ENCODE results near the gene BBS9. TPM values are rescaled to one million over a fixed set of nuclear protein-coding genes. Genes with fewer than 3 reads are reported as not detected.

Gene BBS9
- total and polyA plus RNA-seq, 11 donors, result 7.4 to 29.3 (median 11.3) TPM

GRCh38 chr7:33101906-33102305 is 27.5 kb upstream of the BBS9 start:
- 80 to 90% (median 89%) methylated on average over 3 of the region's 3 CpGs for WGBS, 4 donors
- H3K27ac ChIP-seq, result no peak overlapping the region
- H3K4me3 ChIP-seq, result no peak overlapping the region
- DNase-seq (no peak), ATAC-seq (no peak)
- H3K27me3 ChIP-seq, result no peaks in the 10 kb centered on the region
- TF ChIP-seq POLR2A (IDR thresholded peaks at IDR 0.05), result no peak
- no peak for TF ChIP-seq CTCF (IDR thresholded peaks at IDR 0.05)
- no peaks in the 10 kb centered on the region for H3K9me3 ChIP-seq
- H3K36me3 ChIP-seq, result peaks cover 0 to 67% (median 54%) of the 10 kb centered on the region in 9 donors
- intact Hi-C loops (cut with DNase I), result loop anchor here in 4 of 10 donors (5.0 to 10.0 kb wide), 4 partner anchors 40 to 337 kb away; partner anchors contain the start of gene NT5C3A (in 1 of the 4)
- peaks cover 0 to 44% (median 16%) of the 10 kb centered on the region in 12 donors for H3K4me1 ChIP-seq

- intact Hi-C loops (cut with DNase I), result loop anchor here in 7 of 10 donors (2.0 to 10.0 kb wide), 11 partner anchors 45 to 343 kb away; partner anchors contain the start of genes NT5C3A (in 3 of the 7), FKBP9 (in 1 of the 7) and KBTBD2 (in 1 of the 7)
- Histone ChIP-seq H3K27ac (peak overlapping the region in 7 of 12 donors; percentile 8 to 91 (median 85)), H3K4me3 (peak overlapping the region in 11 of 12 donors; percentile 70 to 97 (median 96)), H3K9me3 (no peaks in the 10 kb centered on the region), H3K4me1 (peaks cover 16 to 47% (median 33%) of the 10 kb centered on the region in 12 donors), H3K27me3 (no peaks in the 10 kb centered on the region), H3K36me3 (peaks cover 0 to 15% (median 12%) of the 10 kb centered on the region in 9 donors)
- DNase-seq, result no peak
- 39 to 46% (median 43%) methylated on average over 7 of the region's 7 CpGs for WGBS, 4 donors
- TF ChIP-seq CTCF (IDR thresholded peaks at IDR 0.05) (peak in 11 of 12 donors; percentile 14 to 63 (median 31)), POLR2A (IDR thresholded peaks at IDR 0.05) (no peak)
- peak in 3 of 4 donors; percentile 7 to 52 (median 28) for ATAC-seq
Measured at GRCh38 chr7:33107136-33108066, 22.0 kb upstream of the BBS9 start.

- Histone ChIP-seq H3K9me3 (no peaks in the 10 kb centered on the region), H3K27ac (peak overlapping the region; percentile 16 to 91 (median 85)), H3K4me3 (peak overlapping the region; percentile 70 to 97 (median 94)), H3K36me3 (peaks cover 0 to 3% (median under 1%) of the 10 kb centered on the region in 9 donors), H3K4me1 (peaks cover 16 to 47% (median 33%) of the 10 kb centered on the region in 12 donors), H3K27me3 (no peaks in the 10 kb centered on the region)
- 1% methylated on average over 10 of the region's 10 CpGs for WGBS, 4 donors
- no peak for DNase-seq
- TF ChIP-seq CTCF (IDR thresholded peaks at IDR 0.05), result peak in 2 of 12 donors; percentile 4 to 6
- no peak for TF ChIP-seq POLR2A (IDR thresholded peaks at IDR 0.05)
- peak in 2 of 4 donors; percentile 4 to 14 for ATAC-seq
- intact Hi-C loops (cut with DNase I), result loop anchor here in 7 of 10 donors (2.0 to 10.0 kb wide), 10 partner anchors 46 to 344 kb away; partner anchors contain the start of genes NT5C3A (in 3 of the 7), FKBP9 (in 1 of the 7) and KBTBD2 (in 1 of the 7)
Measured at GRCh38 chr7:33108554-33109004, 20.8 kb upstream of the BBS9 start.

Measured in heart left ventricle (tissue), 16 donors.